H1 (cell line): ENCODE data around the gene UBASH3B. TPM values are rescaled to one million over a fixed set of nuclear protein-coding genes. Genes with fewer than 3 reads are reported as not detected.

Source experiments
- CTCF ChIA-PET: fragments of 300-600 bp; sonication (Branson Sonifier 250); formaldehyde crosslinking; loops from one replicate; lab custom pipeline; 2021; ENCODE audit not compliant: partially characterized antibody; lab: Charles Lee
- POLR2A ChIA-PET: fragments of 300-600 bp; sonication (Branson Sonifier 250); formaldehyde crosslinking; loops from one replicate; lab custom pipeline; 2021; ENCODE audit warnings: inconsistent platforms; ENCODE audit not compliant: partially characterized antibody; lab: Charles Lee
- DNase-seq, 2 experiments: peaks; one replicate each; pipeline versions ENCODE4 v3.0.0 to v3.0.0-alpha.2; 2010 to 2022; ENCODE audit warnings: low spot score in 2 of 2, low read depth in 1 of 2, mixed read lengths in 1 of 2
- FAIRE-seq: peaks from 2 replicates; lab custom pipeline; 2011; peaks lifted over from hg19 to GRCh38; lab: Jason Lieb, UNC
- H2AFZ ChIP-seq: 2 replicates; pipeline ENCODE4 v1.8.1; 2012; ENCODE audit warnings: low read length, inconsistent platforms
- H2AK5ac ChIP-seq: 2 replicates; pipeline ENCODE4 v1.6.1; 2013; ENCODE audit warnings: low read depth, low read length
- H2BK120ac ChIP-seq: replicated peaks from 2 replicates; pipeline ENCODE3; 2013; ENCODE audit warnings: low read depth, low read length, inconsistent platforms
- H2BK12ac ChIP-seq: 2 replicates; pipeline ENCODE4 v1.6.1; 2013; ENCODE audit warnings: low read depth, low read length
- H2BK15ac ChIP-seq: 2 replicates; pipeline ENCODE4 v1.6.1; 2013; ENCODE audit warnings: low read length
- H2BK20ac ChIP-seq: 2 replicates; pipeline ENCODE4 v1.6.1; 2013; ENCODE audit warnings: low read length
- H2BK5ac ChIP-seq: 2 replicates; pipeline ENCODE4 v1.6.1; 2013; ENCODE audit warnings: low read depth, low read length
- H3K14ac ChIP-seq: 2 replicates; pipeline ENCODE4 v1.6.1; 2013; ENCODE audit warnings: inconsistent platforms; ENCODE audit not compliant: insufficient read length
- H3K18ac ChIP-seq: 2 replicates; pipeline ENCODE4 v1.6.1; 2013; ENCODE audit warnings: low read length; ENCODE audit errors: extremely low read depth
- H3K23ac ChIP-seq: 2 replicates; pipeline ENCODE4 v1.6.1; 2013; ENCODE audit warnings: inconsistent platforms; ENCODE audit not compliant: insufficient read length
- H3K23me2 ChIP-seq: 2 replicates; pipeline ENCODE4 v1.6.1; 2013; ENCODE audit warnings: low read depth, low read length
- H3K27ac ChIP-seq: 2 replicates; pipeline ENCODE4 v1.6.1; 2011; ENCODE audit warnings: low read depth, low read length, inconsistent platforms
- H3K27me3 ChIP-seq, 4 experiments: replicated peaks in 1 of 4; 1 replicate in 1 of 4; 2 replicates in 3 of 4; pipeline versions ENCODE4 v1.6.1 to v1.8.1; 2011 to 2013; ENCODE audit warnings: low read length in 3 of 4, mild to moderate bottlenecking in 3 of 4, inconsistent platforms in 2 of 4, mixed read lengths in 2 of 4, moderate library complexity in 1 of 4; ENCODE audit not compliant: control insufficient read depth in 3 of 4, insufficient read depth in 3 of 4; ENCODE audit errors: extremely low read depth in 1 of 4
- H3K36me3 ChIP-seq, 4 experiments: 2 replicates each; pipeline versions ENCODE4 v1.6.1 to v1.8.1; 2011 to 2013; ENCODE audit warnings: mild to moderate bottlenecking in 4 of 4, low read length in 3 of 4, moderate library complexity in 2 of 4, control low read depth in 1 of 4, inconsistent platforms in 1 of 4; ENCODE audit not compliant: insufficient read depth in 4 of 4, control insufficient read depth in 2 of 4
- H3K4ac ChIP-seq: replicated peaks from 2 replicates; pipeline ENCODE3; 2013; ENCODE audit warnings: low read length, low read depth, mixed read lengths, inconsistent platforms; ENCODE audit not compliant: insufficient read length
- H3K4me1 ChIP-seq, 4 experiments: replicated peaks in 1 of 4; 1 replicate in 1 of 4; 2 replicates in 3 of 4; pipeline versions ENCODE4 v1.6.1 to v1.8.1; 2011 to 2013; ENCODE audit warnings: low read length in 3 of 4, inconsistent platforms in 2 of 4, mixed read lengths in 1 of 4; ENCODE audit not compliant: insufficient read depth in 4 of 4, control insufficient read depth in 3 of 4
- H3K4me2 ChIP-seq, 2 experiments: 2 replicates each; pipeline versions ENCODE4 v1.6.1 to v1.8.1; 2011 to 2013; ENCODE audit warnings: low read depth in 2 of 2, low read length in 2 of 2, control low read depth in 1 of 2, inconsistent platforms in 1 of 2, mild to moderate bottlenecking in 1 of 2; ENCODE audit not compliant: insufficient read depth in 1 of 2
- H3K4me3 ChIP-seq, 4 experiments: fragments of 200-600, 300-600 bp in 1 of 4; sonication (generic), shearing (Covaris generic), sonication (Bioruptor Twin) in 1 of 4; 2 replicates each; pipeline versions ENCODE4 v1.5.1 to v1.8.1; 2011 to 2016; ENCODE audit warnings: low read length in 4 of 4, low read depth in 3 of 4, control low read depth in 2 of 4, inconsistent platforms in 2 of 4, mild to moderate bottlenecking in 2 of 4, mixed read lengths in 1 of 4, moderate library complexity in 1 of 4; ENCODE audit not compliant: insufficient read depth in 2 of 4; ENCODE audit errors: extremely low read depth in 1 of 4
- H3K56ac ChIP-seq: replicated peaks from 2 replicates; pipeline ENCODE3; 2013; ENCODE audit warnings: low read depth, mild to moderate bottlenecking, mixed read lengths, low read length, inconsistent platforms; ENCODE audit not compliant: insufficient read length
- H3K79me1 ChIP-seq: 2 replicates; pipeline ENCODE4 v1.6.1; 2013; ENCODE audit warnings: low read depth, low read length, control low read depth
- H3K79me2 ChIP-seq, 2 experiments: 2 replicates each; pipeline versions ENCODE4 v1.6.1 to v1.8.1; 2012 to 2013; ENCODE audit warnings: low read length in 2 of 2, mild to moderate bottlenecking in 2 of 2, inconsistent platforms in 1 of 2; ENCODE audit not compliant: insufficient read depth in 2 of 2, control insufficient read depth in 1 of 2
- H3K9ac ChIP-seq, 4 experiments: replicated peaks in 1 of 4; 1 replicate in 1 of 4; 2 replicates in 3 of 4; pipeline versions ENCODE4 v1.6.1 to v1.8.1; 2011 to 2013; ENCODE audit warnings: low read depth in 3 of 4, low read length in 3 of 4, control low read depth in 2 of 4, mild to moderate bottlenecking in 2 of 4, moderate library complexity in 2 of 4, inconsistent platforms in 1 of 4; ENCODE audit errors: extremely low read depth in 1 of 4
- H3K9me3 ChIP-seq, 2 experiments: 2 replicates each; pipeline versions ENCODE4 v1.6.1 to v1.8.1; 2012 to 2013; ENCODE audit warnings: mild to moderate bottlenecking in 2 of 2, moderate library complexity in 2 of 2, control low read depth in 1 of 2, inconsistent platforms in 1 of 2, low read depth in 1 of 2, low read length in 1 of 2, mixed read lengths in 1 of 2; ENCODE audit not compliant: insufficient read depth in 2 of 2
- H4K20me1 ChIP-seq, 2 experiments: replicated peaks in 1 of 2; 2 replicates each; pipeline versions ENCODE3 to v1.8.1; 2011 to 2013; ENCODE audit warnings: inconsistent platforms in 2 of 2, low read length in 2 of 2, mild to moderate bottlenecking in 1 of 2; ENCODE audit not compliant: insufficient read depth in 2 of 2, control insufficient read depth in 1 of 2
- H4K5ac ChIP-seq: 2 replicates; pipeline ENCODE4 v1.6.1; 2013; ENCODE audit warnings: low read length, low read depth, mixed read lengths, inconsistent platforms; ENCODE audit not compliant: insufficient read length
- H4K8ac ChIP-seq: 2 replicates; pipeline ENCODE4 v1.8.0; 2013; ENCODE audit warnings: mild to moderate bottlenecking, moderate library complexity, low read length, inconsistent platforms; ENCODE audit not compliant: insufficient read depth; ENCODE audit errors: extremely low read depth
- H4K91ac ChIP-seq: replicated peaks from 2 replicates; pipeline ENCODE3; 2013; ENCODE audit warnings: low read length, mixed read lengths, inconsistent platforms; ENCODE audit not compliant: insufficient read length
- BACH1 ChIP-seq: IDR thresholded peaks from 2 replicates; pipeline ENCODE4 v1.6.1; 2012; ENCODE audit warnings: low read length, improper control_type of control experiment
- CHD1 ChIP-seq: IDR thresholded peaks from 2 replicates; pipeline ENCODE4 v1.6.1; 2012; ENCODE audit warnings: low read depth, low read length, improper control_type of control experiment
- E2F6 ChIP-seq: IDR thresholded peaks from 2 replicates; pipeline ENCODE4 v1.6.1; 2012; ENCODE audit warnings: inconsistent platforms
- EZH2 ChIP-seq: fragments of 200-600 bp; sonication (generic); IDR thresholded peaks from 2 replicates; pipeline ENCODE4 v1.7.1; 2012; ENCODE audit warnings: low read depth, mild to moderate bottlenecking, moderate library complexity, low read length, inconsistent platforms; ENCODE audit not compliant: severe bottlenecking
- KDM5A ChIP-seq: fragments of 200-600 bp; IDR thresholded peaks from 2 replicates; pipeline ENCODE4 v1.7.1; 2012; ENCODE audit warnings: mild to moderate bottlenecking, low read length, inconsistent platforms, mixed read lengths
- MAFK ChIP-seq: IDR thresholded peaks from 2 replicates; pipeline ENCODE4 v1.6.1; 2012; ENCODE audit warnings: low read depth, mild to moderate bottlenecking, improper control_type of control experiment, low read length
- SIX5 ChIP-seq: IDR thresholded peaks from 2 replicates; pipeline ENCODE4 v1.6.1; 2011; ENCODE audit warnings: mild to moderate bottlenecking, low read depth, low read length
- SRF ChIP-seq: IDR thresholded peaks from 2 replicates; pipeline ENCODE4 v1.6.1; 2011; ENCODE audit warnings: mild to moderate bottlenecking, low read depth, low read length, moderate library complexity
- TAF1 ChIP-seq: IDR thresholded peaks from 2 replicates; pipeline ENCODE4 v1.6.1; 2011; ENCODE audit warnings: mild to moderate bottlenecking, low read depth, low read length
- USF2 ChIP-seq: IDR thresholded peaks from 2 replicates; pipeline ENCODE4 v1.6.1; 2011; ENCODE audit warnings: low read length, improper control_type of control experiment
- ZNF274 ChIP-seq: IDR thresholded peaks from 2 replicates; pipeline ENCODE4 v1.7.0; 2012; ENCODE audit warnings: low read length, borderline replicate concordance; ENCODE audit errors: extremely low read depth
- WGBS, 2 experiments: shearing (Covaris generic) in 1 of 2; methylation state at CpG; one replicate each; pipeline versions ENCODE4 v1.1.6 to v1.1.7; 2013 to 2015; ENCODE audit warnings: low lambda C conversion rate in 2 of 2, mixed read lengths in 2 of 2, inconsistent platforms in 1 of 2, low coverage in 1 of 2, missing lambda C conversion rate in 1 of 2; ENCODE audit not compliant: insufficient replicate concordance in 2 of 2, insufficient coverage in 1 of 2, insufficient read length in 1 of 2; ENCODE audit errors: extremely low coverage in 1 of 2, missing lambda C conversion rate in 1 of 2; 5-methylcytosine and 5-hydroxymethylcytosine counted together
- polyA plus RNA-seq, 7 experiments: library from polyadenylated mRNA; depleted of rRNA in 3 of 7; stranded (reverse) in 5 of 7; unstranded in 2 of 7; fragments of >200 nt in 5 of 7; fragments of 200-250 nt in 2 of 7; gene quantifications; 1 replicate in 5 of 7; 2 replicates in 1 of 7; 4 replicates in 1 of 7; pipeline versions ENCODE4 v1.2.1 to v1.2.3, GENCODE V29; 2011 to 2013; ENCODE audit warnings: missing spikeins in 2 of 7, mixed read lengths in 2 of 7
- total RNA-seq: library from RNA; stranded (reverse); fragmentation: NEBNext Ultra II Directional; extraction: Animal tissue kit (Norgen Biotek cat#: 25700); gene quantifications from 2 replicates; pipeline ENCODE4 v1.2.1, GENCODE V29; 2021

The UBASH3B gene
- total and polyA plus RNA-seq, 2 of the 8 experiments (the other 6 are each of a cell fraction or from before 2014, with no cell fraction given) = 7.5 to 9.5 TPM

- WGBS, 2 experiments = 92% methylated on average over 4 of the region's 4 CpGs; no CpG with 5 or more reads in 1 of the 2 experiments
- Histone ChIP-seq H4K8ac (no peak overlapping the region), H2BK15ac (no peak overlapping the region), H3K23ac (no peak overlapping the region), H2BK5ac (no peak overlapping the region), H3K27me3 (no peaks in the 10 kb centered on the region), H3K9ac (no peak overlapping the region), H4K20me1 (no peaks in the 10 kb centered on the region), H3K4me2 (no peak overlapping the region), H3K14ac (no peak overlapping the region), H2BK12ac (no peak overlapping the region), H3K4me1 (peaks cover 0 to 2% (median 0%) of the 10 kb centered on the region in 4 experiments; a peak in 4 of 7 replicates), H3K18ac (no peak overlapping the region), H3K56ac (no peak overlapping the region), H3K79me2 (no peaks in the 10 kb centered on the region), H3K9me3 (no peaks in the 10 kb centered on the region), H4K91ac (no peak overlapping the region), H2BK120ac (no peak overlapping the region), H3K79me1 (no peaks in the 10 kb centered on the region), H3K27ac (no peak overlapping the region), H4K5ac (no peak overlapping the region), H2AK5ac (no peak overlapping the region), H3K36me3 (no peaks in the 10 kb centered on the region), H3K23me2 (no peaks in the 10 kb centered on the region), H3K4ac (no peak overlapping the region), H2BK20ac (no peak overlapping the region), H3K4me3 (no peak overlapping the region), H2AFZ (no peak overlapping the region)
- TF ChIP-seq MAFK = no peak
- TF ChIP-seq CHD1 = no peak
- no peak for TF ChIP-seq SRF
- no peak for TF ChIP-seq ZNF274
- TF ChIP-seq BACH1 = no peak
- no peak for TF ChIP-seq E2F6
- no peak for TF ChIP-seq USF2
- TF ChIP-seq EZH2 = no peak
- no peak for TF ChIP-seq TAF1
- TF ChIP-seq SIX5 = no peak
- TF ChIP-seq KDM5A = no peak
- DNase-seq = no peak
- FAIRE-seq = no peak
- CTCF ChIA-PET = interaction anchor here (0.8 to 24.9 kb wide), 4 partner anchors 12 to 145 kb away, joined by 3 to 356 read pairs (median 147); no protein-coding TSS in a partner anchor
- POLR2A ChIA-PET = no interaction called here
These were observed 121.0 kb downstream of the UBASH3B start for GRCh38 chr11:122776546-122776945.
